ENCODE results near the gene GRIA3. TPM values are rescaled to one million over a fixed set of nuclear protein-coding genes. Genes with fewer than 3 reads are reported as not detected.
"Not testable (repeated sequence)": the region's sequence is repeated elsewhere in the genome, so short reads cannot be mapped to it uniquely, and the experiment has no call there.

GRIA3 gene
- total RNA-seq, 1 donor from 2014 or later, result 1.4 TPM

DNA sequence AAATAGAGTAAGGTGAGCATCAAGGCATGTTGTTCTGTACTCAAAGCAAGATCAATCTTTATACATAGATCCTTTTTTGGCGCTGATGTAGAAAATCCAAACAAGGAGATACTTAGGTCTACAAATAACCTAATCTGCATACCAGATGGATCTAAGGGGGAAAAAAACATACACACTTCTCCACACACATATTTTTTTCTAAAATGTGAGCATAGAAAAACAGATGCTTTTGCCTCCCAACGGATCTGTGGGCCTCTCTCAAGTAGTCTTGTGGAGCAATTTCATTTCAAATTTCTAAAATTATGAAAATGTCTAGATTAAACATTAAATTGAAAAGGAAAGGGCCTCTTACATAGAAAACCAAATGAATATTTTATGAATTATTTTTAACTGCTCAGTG lies 166.1 kb downstream of the GRIA3 start:
- Mint-ChIP-seq H3K27me3 (ENCODE audit: low read depth) (no peaks in the 10 kb centered on the region), H3K4me1 (no peaks in the 10 kb centered on the region), H3K9me3 (peaks cover 2% of the 10 kb centered on the region), H3K36me3 (ENCODE audit: low read depth) (no peaks in the 10 kb centered on the region), H3K27ac (ENCODE audit: unreplicated experiment) (no peak overlapping the region), H3K4me3 (no peak overlapping the region)
- TF ChIP-seq, protein P1, sequence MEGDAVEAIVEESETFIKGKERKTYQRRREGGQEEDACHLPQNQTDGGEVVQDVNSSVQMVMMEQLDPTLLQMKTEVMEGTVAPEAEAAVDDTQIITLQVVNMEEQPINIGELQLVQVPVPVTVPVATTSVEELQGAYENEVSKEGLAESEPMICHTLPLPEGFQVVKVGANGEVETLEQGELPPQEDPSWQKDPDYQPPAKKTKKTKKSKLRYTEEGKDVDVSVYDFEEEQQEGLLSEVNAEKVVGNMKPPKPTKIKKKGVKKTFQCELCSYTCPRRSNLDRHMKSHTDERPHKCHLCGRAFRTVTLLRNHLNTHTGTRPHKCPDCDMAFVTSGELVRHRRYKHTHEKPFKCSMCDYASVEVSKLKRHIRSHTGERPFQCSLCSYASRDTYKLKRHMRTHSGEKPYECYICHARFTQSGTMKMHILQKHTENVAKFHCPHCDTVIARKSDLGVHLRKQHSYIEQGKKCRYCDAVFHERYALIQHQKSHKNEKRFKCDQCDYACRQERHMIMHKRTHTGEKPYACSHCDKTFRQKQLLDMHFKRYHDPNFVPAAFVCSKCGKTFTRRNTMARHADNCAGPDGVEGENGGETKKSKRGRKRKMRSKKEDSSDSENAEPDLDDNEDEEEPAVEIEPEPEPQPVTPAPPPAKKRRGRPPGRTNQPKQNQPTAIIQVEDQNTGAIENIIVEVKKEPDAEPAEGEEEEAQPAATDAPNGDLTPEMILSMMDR (conservative IDR thresholded peaks at IDR 0.05), result no peak
- no peak for DNase-seq (ENCODE audit: low read depth, low spot score)

DNA sequence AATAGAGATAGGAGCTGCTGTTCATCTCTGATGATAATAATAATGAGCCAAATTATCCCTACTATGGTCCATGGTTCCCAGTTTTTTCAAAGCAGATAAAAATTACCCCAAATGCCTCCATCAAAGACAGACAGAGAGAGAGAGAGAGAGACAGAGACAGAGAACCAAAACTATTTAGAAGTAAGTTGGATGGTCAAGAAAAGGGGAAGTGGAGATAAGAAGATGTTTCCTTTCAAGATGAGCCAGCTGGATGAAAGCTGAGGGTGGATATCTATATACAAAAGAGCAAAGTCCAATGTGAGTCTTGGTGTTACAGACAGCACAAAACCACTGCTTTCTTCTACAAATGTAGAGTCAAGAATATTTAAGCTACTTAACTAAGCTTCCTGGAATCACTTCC lies 173.9 kb downstream of the GRIA3 start:
- H3K36me3 Mint-ChIP-seq (ENCODE audit: low read depth), result no peaks in the 10 kb centered on the region
- no peak overlapping the region for H3K27ac Mint-ChIP-seq (ENCODE audit: unreplicated experiment)
- H3K4me1 Mint-ChIP-seq, result no peaks in the 10 kb centered on the region
- no peak for DNase-seq (ENCODE audit: low read depth, low spot score)
- H3K9me3 Mint-ChIP-seq, result no peaks in the 10 kb centered on the region
- no peak overlapping the region for H3K4me3 Mint-ChIP-seq
- TF ChIP-seq, protein P1 (conservative IDR thresholded peaks at IDR 0.05), result no peak
- no peaks in the 10 kb centered on the region for H3K27me3 Mint-ChIP-seq (ENCODE audit: low read depth)

DNA sequence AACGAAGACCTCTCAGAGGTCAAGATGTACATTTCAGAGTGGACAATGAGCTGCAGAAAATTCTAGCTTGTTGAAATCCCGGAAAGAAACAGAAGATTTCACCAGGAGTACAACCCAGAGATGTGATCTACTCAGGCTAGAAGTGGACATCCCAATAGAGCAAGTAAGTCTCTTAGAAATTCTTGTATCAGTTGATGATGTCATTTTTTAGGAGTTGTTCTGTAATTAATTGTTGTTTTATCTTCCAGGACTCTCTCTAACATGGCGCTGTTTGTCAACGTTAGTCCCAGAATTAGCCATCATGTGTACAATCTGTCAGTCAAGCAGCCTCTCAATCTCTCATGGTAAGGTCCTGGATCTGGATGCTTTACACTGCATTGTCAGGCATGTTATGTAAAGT lies 174.4 kb downstream of the GRIA3 start:
- Mint-ChIP-seq H3K4me3 (no peak overlapping the region), H3K27ac (ENCODE audit: unreplicated experiment) (no peak overlapping the region), H3K27me3 (ENCODE audit: low read depth) (no peaks in the 10 kb centered on the region), H3K9me3 (no peaks in the 10 kb centered on the region), H3K36me3 (ENCODE audit: low read depth) (no peaks in the 10 kb centered on the region), H3K4me1 (no peaks in the 10 kb centered on the region)
- TF ChIP-seq, protein P1 (conservative IDR thresholded peaks at IDR 0.05), result no peak
- no peak for DNase-seq (ENCODE audit: low read depth, low spot score)

DNA sequence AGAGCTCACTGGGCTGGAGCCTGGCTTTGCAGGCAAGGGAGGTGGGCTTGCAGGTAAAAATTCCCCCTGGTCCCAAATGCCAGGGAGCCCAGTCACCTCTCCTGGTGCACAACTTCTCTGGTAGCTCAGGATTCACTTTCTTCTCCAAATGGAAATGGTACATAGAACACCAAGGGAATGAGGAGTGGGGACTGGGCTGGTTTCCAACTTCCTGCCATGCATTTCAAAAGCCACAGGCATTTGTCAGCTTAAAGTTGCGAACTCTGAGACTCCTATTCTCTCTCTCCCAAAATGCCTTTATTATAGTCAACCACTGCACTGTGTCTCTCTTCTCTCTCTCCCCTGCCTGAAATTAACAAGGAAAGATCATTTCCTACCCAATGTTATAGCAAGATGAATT lies 177.3 kb downstream of the GRIA3 start:
- Mint-ChIP-seq H3K27ac (ENCODE audit: unreplicated experiment) (no peak overlapping the region), H3K4me1 (no peaks in the 10 kb centered on the region), H3K4me3 (no peak overlapping the region), H3K36me3 (ENCODE audit: low read depth) (no peaks in the 10 kb centered on the region), H3K9me3 (peaks cover 2% of the 10 kb centered on the region), H3K27me3 (ENCODE audit: low read depth) (no peaks in the 10 kb centered on the region)
- TF ChIP-seq, protein P1 (conservative IDR thresholded peaks at IDR 0.05), result no peak
- DNase-seq (ENCODE audit: low read depth, low spot score), result no peak

DNA sequence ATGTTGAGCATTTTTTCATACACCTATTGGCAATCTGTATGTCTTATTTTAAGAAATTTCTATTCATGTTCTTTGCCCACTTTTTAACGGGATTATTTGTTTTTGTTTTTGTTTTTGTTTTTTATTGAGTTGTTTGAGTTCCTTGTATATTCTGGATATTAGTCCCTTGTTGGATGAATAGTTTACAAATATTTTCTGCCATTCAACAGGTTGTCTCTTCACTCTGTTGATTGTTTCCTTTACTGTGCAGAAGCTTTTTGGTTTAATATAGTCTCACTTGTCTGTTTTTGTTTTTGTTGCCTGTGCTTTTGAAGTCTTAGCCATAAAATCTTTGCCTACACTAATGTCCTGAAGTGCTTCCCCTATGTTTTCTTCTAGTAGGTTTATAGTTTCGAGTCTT lies 202.1 kb downstream of the GRIA3 start:
- not testable (repeated sequence) for H3K27ac Mint-ChIP-seq (ENCODE audit: unreplicated experiment); DNase-seq (ENCODE audit: low read depth, low spot score); H3K36me3 Mint-ChIP-seq (ENCODE audit: low read depth); H3K4me3 Mint-ChIP-seq; H3K27me3 Mint-ChIP-seq (ENCODE audit: low read depth); H3K4me1 Mint-ChIP-seq
- peaks cover 15% of the 10 kb centered on the region for H3K9me3 Mint-ChIP-seq

DNA sequence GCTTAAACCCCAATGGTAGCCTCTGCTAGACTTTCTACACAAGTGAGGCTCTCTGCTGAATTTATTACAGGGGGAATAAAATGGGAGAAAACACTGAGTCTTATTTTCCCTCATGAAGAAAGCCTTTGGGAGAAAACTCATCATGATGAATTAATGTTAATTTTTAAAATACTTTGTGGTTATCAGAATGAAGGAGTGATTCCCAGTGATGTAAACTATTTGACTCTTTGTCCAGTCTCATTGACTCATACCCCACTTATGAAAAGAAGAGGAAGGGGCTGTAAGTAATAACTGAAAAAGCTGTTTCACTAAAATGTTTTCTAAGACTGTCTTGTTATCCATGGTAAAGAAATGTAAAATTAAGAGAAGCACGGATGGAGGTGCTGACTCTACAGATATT lies 208.8 kb downstream of the GRIA3 start:
- H3K9me3 Mint-ChIP-seq, result peaks cover 7% of the 10 kb centered on the region
- peaks cover 7% of the 10 kb centered on the region for H3K36me3 Mint-ChIP-seq (ENCODE audit: low read depth)
- no peak overlapping the region for H3K4me3 Mint-ChIP-seq
- TF ChIP-seq, protein P1 (conservative IDR thresholded peaks at IDR 0.05), result no peak
- H3K4me1 Mint-ChIP-seq, result no peaks in the 10 kb centered on the region
- no peak for DNase-seq (ENCODE audit: low read depth, low spot score)
- no peaks in the 10 kb centered on the region for H3K27me3 Mint-ChIP-seq (ENCODE audit: low read depth)
- H3K27ac Mint-ChIP-seq (ENCODE audit: unreplicated experiment), result no peak overlapping the region

Measured in neural crest cell (in vitro differentiated cells).